Stimulated activated CD4-positive, alpha-beta T cell treated with anti-CD3 and anti-CD28 coated beads, TNF-alpha, amount 100 ng/mL, for 48 hours (primary cell): Measurements from ENCODE around the gene CPNE2.
"Not testable (repeated sequence)": the region's sequence is repeated elsewhere in the genome, so short reads cannot be mapped to it uniquely, and the experiment has no call there.

Experiments used
- DNase-seq, 3 donors: peaks; one replicate each; pipeline ENCODE4 v3.0.0-alpha.2; 2020; ENCODE audit warnings: low read depth in 3 of 3

Gene CPNE2

GRCh38 chr16:57091975-57092785 lies at the start of gene CPNE2:
Gene CPNE2 (plus strand): TSS chr16:57092583. CDS start chr16:57110743, 18,160 bp downstream.
- peak in 1 of 3 donors; percentile 22 for DNase-seq

- no peak for DNase-seq
Observed at GRCh38 chr16:57043248-57043647, 49.1 kb upstream of the CPNE2 start.

GRCh38 chr16:57044931-57045693 lies 47.3 kb upstream of the CPNE2 start:
- no peak for DNase-seq

- no peak for DNase-seq
Observed at GRCh38 chr16:57045694-57046381, 46.5 kb upstream of the CPNE2 start.

- no peak for DNase-seq
Observed at GRCh38 chr16:57048095-57048494, 44.3 kb upstream of the CPNE2 start.

- DNase-seq, result no peak
Observed at GRCh38 chr16:57049678-57050077, 42.7 kb upstream of the CPNE2 start.

- DNase-seq, result no peak
Observed at GRCh38 chr16:57051696-57052228, 40.6 kb upstream of the CPNE2 start.

- no peak for DNase-seq
Observed at GRCh38 chr16:57053206-57053605, 39.2 kb upstream of the CPNE2 start.

- DNase-seq, result no peak
Observed at GRCh38 chr16:57054338-57054737, 38.0 kb upstream of the CPNE2 start.

GRCh38 chr16:57054771-57055170 lies 37.6 kb upstream of the CPNE2 start:
- no peak for DNase-seq

GRCh38 chr16:57055671-57056070 lies 36.7 kb upstream of the CPNE2 start:
- DNase-seq, result no peak

- DNase-seq, result no peak
Observed at GRCh38 chr16:57058291-57058861, 34.0 kb upstream of the CPNE2 start.

- DNase-seq, result no peak
Observed at GRCh38 chr16:57060323-57061083, 31.9 kb upstream of the CPNE2 start.

GRCh38 chr16:57061084-57061905 lies 31.1 kb upstream of the CPNE2 start:
- DNase-seq, result no peak

GRCh38 chr16:57062329-57062728 lies 30.1 kb upstream of the CPNE2 start:
- no peak for DNase-seq

GRCh38 chr16:57063189-57063588 lies 29.2 kb upstream of the CPNE2 start:
- DNase-seq, result not testable (repeated sequence)

- no peak for DNase-seq
Observed at GRCh38 chr16:57064995-57065394, 27.4 kb upstream of the CPNE2 start.

GRCh38 chr16:57066625-57067024 lies 25.8 kb upstream of the CPNE2 start:
- DNase-seq, result no peak

- DNase-seq, result no peak
Observed at GRCh38 chr16:57067347-57067746, 25.0 kb upstream of the CPNE2 start.

- DNase-seq, result no peak
Observed at GRCh38 chr16:57069053-57069452, 23.3 kb upstream of the CPNE2 start.
